BJ (cell line): ENCODE data around the gene CLDN18. TPM values are rescaled to one million over a fixed set of nuclear protein-coding genes. Genes with fewer than 3 reads are reported as not detected.

Experiments
- CTCF ChIA-PET: fragments of 350-600 bp; formaldehyde crosslinking; extraction: SDS; loops from one replicate; lab custom pipeline; 2021; ENCODE audit warnings: antibody characterized with exemption, inconsistent platforms; lab: Yijun Ruan, JAX
- POLR2A ChIA-PET: fragments of 300-600 bp; sonication (Branson Sonifier 250); formaldehyde crosslinking; extraction: SDS; loops from one replicate; lab custom pipeline; 2021; ENCODE audit warnings: antibody characterized with exemption; lab: Charles Lee
- DNase-seq: peaks from one replicate; pipeline ENCODE4 v3.0.0-alpha.2; 2011; ENCODE audit warnings: low read depth
- H3K27me3 ChIP-seq: 2 replicates; pipeline ENCODE4 v1.6.0; 2011; ENCODE audit warnings: low read length; ENCODE audit not compliant: control insufficient read depth, insufficient read depth
- H3K36me3 ChIP-seq: 2 replicates; pipeline ENCODE4 v1.5.1; 2011; ENCODE audit warnings: low read length; ENCODE audit not compliant: control insufficient read depth, insufficient read depth
- H3K4me3 ChIP-seq: 2 replicates; pipeline ENCODE4 v1.5.1; 2011; ENCODE audit warnings: low read depth, mild to moderate bottlenecking, control low read depth, low read length
- CTCF ChIP-seq: IDR thresholded peaks from 2 replicates; pipeline ENCODE4 v1.5.1; 2011; ENCODE audit warnings: low read depth, mild to moderate bottlenecking, control low read depth, inconsistent platforms, low read length, moderate library complexity; ENCODE audit not compliant: insufficient read depth
- polyA plus RNA-seq: library from polyadenylated mRNA; depleted of rRNA; stranded (reverse); fragments of >200 nt; gene quantifications from 2 replicates; pipeline ENCODE4 v1.2.3, GENCODE V29; 2011

Gene CLDN18
- polyA plus RNA-seq, 1 experiment: not detected

- POLR2A ChIA-PET: no interaction called here
- no peak overlapping the region for H3K4me3 ChIP-seq
- H3K27me3 ChIP-seq: 0 out of 2 replicates have a peak, but pooled peaks cover 2% of the 10 kb centered on the region
- no peak for TF ChIP-seq CTCF
- no peaks in the 10 kb centered on the region for H3K36me3 ChIP-seq
- CTCF ChIA-PET: interaction anchor here (1.7 to 3.0 kb wide), 4 partner anchors 12 to 80 kb away, joined by 6 to 17 read pairs (median 8); no protein-coding TSS in a partner anchor
- no peak for DNase-seq
Measured at GRCh38 chr3:137972396-137972795, 37.6 kb upstream of the CLDN18 start.

- Histone ChIP-seq H3K4me3 (no peak overlapping the region), H3K36me3 (no peaks in the 10 kb centered on the region), H3K27me3 (no peaks in the 10 kb centered on the region)
- no peak for TF ChIP-seq CTCF
- no peak for DNase-seq
- POLR2A ChIA-PET: no interaction called here
- CTCF ChIA-PET: no interaction called here
Measured at GRCh38 chr3:137978328-137978727, 31.6 kb upstream of the CLDN18 start.

- DNase-seq: no peak
- Histone ChIP-seq H3K36me3 (no peaks in the 10 kb centered on the region), H3K27me3 (peaks cover 1% of the 10 kb centered on the region), H3K4me3 (no peak overlapping the region)
- POLR2A ChIA-PET: no interaction called here
- TF ChIP-seq CTCF: no peak
- CTCF ChIA-PET: interaction anchor here (1.8 kb wide), 1 partner anchor 16 kb away, joined by 6 read pairs; no protein-coding TSS in a partner anchor
Measured at GRCh38 chr3:137987723-137988122, 22.2 kb upstream of the CLDN18 start.

GRCh38 chr3:137988152-137988551 lies 21.8 kb upstream of the CLDN18 start:
- Histone ChIP-seq H3K27me3 (peaks cover 1% of the 10 kb centered on the region), H3K36me3 (no peaks in the 10 kb centered on the region), H3K4me3 (no peak overlapping the region)
- no peak for TF ChIP-seq CTCF
- no peak for DNase-seq
- CTCF ChIA-PET: interaction anchor here (0.6 to 1.8 kb wide), 2 partner anchors 17 to 866 kb away, joined by 3 to 6 read pairs; no protein-coding TSS in a partner anchor
- POLR2A ChIA-PET: no interaction called here

- Histone ChIP-seq H3K27me3 (peaks cover 1% of the 10 kb centered on the region), H3K4me3 (no peak overlapping the region), H3K36me3 (no peaks in the 10 kb centered on the region)
- TF ChIP-seq CTCF: no peak
- ChIA-PET POLR2A (no interaction called here), CTCF (interaction anchor here (1.8 kb wide), 1 partner anchor 18 kb away, joined by 6 read pairs; no protein-coding TSS in a partner anchor)
- no peak for DNase-seq
Measured at GRCh38 chr3:137988982-137989381, 21.0 kb upstream of the CLDN18 start.
